GM12878 (cell line): ENCODE results near the gene SPRR5. TPM values are rescaled to one million over a fixed set of nuclear protein-coding genes. Genes with fewer than 3 reads are reported as not detected.

Source experiments
- ATAC-seq: fragments of 200-7000 bp; cut with Tn5 transposase; 3 replicates; pipeline ENCODE4 v1.9.1; 2020; ENCODE audit warnings: mild to moderate bottlenecking, moderate library complexity
- BruUV-seq: library from RNA; stranded (reverse); fragments of 400-500 nt; replicated peaks from 2 replicates; lab custom pipeline; 2021; lab: Mats Ljungman, UMichigan
- CTCF ChIA-PET: fragments of 300-600 bp; sonication (Branson Sonifier 250); formaldehyde crosslinking; extraction: SDS; loops from one replicate; lab custom pipeline; 2021; ENCODE audit warnings: inconsistent platforms; lab: Yijun Ruan, JAX
- POLR2A ChIA-PET: fragments of 350-600 bp; formaldehyde crosslinking; extraction: SDS; loops from one replicate; lab custom pipeline; 2021; ENCODE audit warnings: inconsistent platforms; lab: Charles Lee
- RAD21 ChIA-PET: fragments of 300-600 bp; sonication (Branson Sonifier 250); formaldehyde crosslinking; loops from one replicate; lab custom pipeline; 2023; ENCODE audit warnings: antibody characterized with exemption; ENCODE audit not compliant: unreplicated experiment; lab: Charles Lee
- SMC1A ChIA-PET: fragments of 300-600 bp; sonication (Branson Sonifier 250); formaldehyde crosslinking; loops from one replicate; lab custom pipeline; 2023; ENCODE audit not compliant: unreplicated experiment, uncharacterized antibody; lab: Charles Lee
- DNase-seq: peaks from one replicate; pipeline ENCODE4 v3.0.0-alpha.2; 2011; ENCODE audit warnings: low read depth, low spot score
- FAIRE-seq: peaks from 3 replicates; lab custom pipeline; 2011; peaks lifted over from hg19 to GRCh38; lab: Jason Lieb, UNC
- H2AFZ ChIP-seq: 2 replicates; pipeline ENCODE4 v1.6.0; 2011; ENCODE audit warnings: low read depth, low read length, control low read depth; ENCODE audit not compliant: control insufficient read depth
- H3K27ac ChIP-seq: 2 replicates; pipeline ENCODE4 v1.5.1; 2011; ENCODE audit warnings: control low read depth; ENCODE audit not compliant: control insufficient read depth, insufficient read depth
- H3K27me3 ChIP-seq, 2 experiments: replicated peaks in 1 of 2; 2 replicates each; pipeline versions ENCODE4 v1.6.0 to v1.6.1; 2011; ENCODE audit warnings: low read length in 1 of 2; ENCODE audit not compliant: control insufficient read depth in 2 of 2, insufficient read depth in 2 of 2
- H3K36me3 ChIP-seq, 2 experiments: 2 replicates each; pipeline ENCODE4 v1.5.1; 2011; ENCODE audit warnings: low read length in 1 of 2; ENCODE audit not compliant: control insufficient read depth in 2 of 2, insufficient read depth in 2 of 2
- H3K4me1 ChIP-seq: 2 replicates; pipeline ENCODE4 v1.6.1; 2011; ENCODE audit warnings: mild to moderate bottlenecking, low read length, moderate library complexity, mixed read lengths; ENCODE audit not compliant: control insufficient read depth, insufficient read depth
- H3K4me2 ChIP-seq: 2 replicates; pipeline ENCODE4 v1.6.0; 2011; ENCODE audit warnings: control low read depth; ENCODE audit not compliant: control insufficient read depth, insufficient read depth
- H3K4me3 ChIP-seq: fragments of 200-600 bp; sonication (generic); 2 replicates; pipeline ENCODE4 v1.5.1; 2016
- H3K79me2 ChIP-seq: 2 replicates; pipeline ENCODE4 v1.6.0; 2011; ENCODE audit warnings: low read length; ENCODE audit not compliant: control insufficient read depth, insufficient read depth
- H3K9ac ChIP-seq: 2 replicates; pipeline ENCODE4 v1.8.0; 2011; ENCODE audit warnings: low read length, control low read depth, mixed read lengths; ENCODE audit not compliant: control insufficient read depth, insufficient read depth
- H3K9me3 ChIP-seq: replicated peaks from 3 replicates; pipeline ENCODE4 v1.5.1; 2011; ENCODE audit warnings: mild to moderate bottlenecking, low read length; ENCODE audit not compliant: control insufficient read depth, insufficient read depth
- H4K20me1 ChIP-seq: 2 replicates; pipeline ENCODE4 v1.6.0; 2011; ENCODE audit not compliant: control insufficient read depth, insufficient read depth
- EED ChIP-seq: sonication (generic); IDR thresholded peaks from 2 replicates; pipeline ENCODE4 v1.6.1; 2016; ENCODE audit warnings: antibody characterized with exemption, low read depth
- LARP7 ChIP-seq: fragments of 450-650 bp; IDR thresholded peaks from 2 replicates; pipeline ENCODE4 v1.6.1; 2017; ENCODE audit warnings: mild to moderate bottlenecking
- ZNF592 ChIP-seq: fragments of 450-650 bp; IDR thresholded peaks from 2 replicates; pipeline ENCODE4 v1.6.1; 2017; ENCODE audit warnings: mild to moderate bottlenecking, moderate library complexity
- ZSCAN29 ChIP-seq: fragments of 450-650 bp; IDR thresholded peaks from 2 replicates; pipeline ENCODE4 v1.6.1; 2017; ENCODE audit warnings: mild to moderate bottlenecking, moderate library complexity
- WGBS: methylation state at CpG from one replicate; pipeline ENCODE4 v1.1.6; 2016; ENCODE audit warnings: low lambda C conversion rate; ENCODE audit not compliant: insufficient replicate concordance, insufficient coverage; ENCODE audit errors: missing lambda C conversion rate; 5-methylcytosine and 5-hydroxymethylcytosine counted together
- in situ Hi-C: fragments of 300-500 bp; cut with MboI; formaldehyde crosslinking; loops from 9 replicates; pipeline ENCODE4 v1.14.3; 2018; ENCODE audit warnings: mixed read lengths
- intact Hi-C: fragments of 100-400 bp; cut with micrococcal nuclease; formaldehyde crosslinking; loops from one replicate; pipeline ENCODE4 v1.14.2; 2022; ENCODE audit not compliant: unreplicated experiment
- polyA plus RNA-seq, 11 experiments: library from polyadenylated mRNA; depleted of rRNA in 4 of 11; unstranded in 6 of 11; stranded (reverse) in 5 of 11; fragments of >200 nt; fragmentation: Nextera tagmentation in 4 of 11; fragmentation: Illumina TruSeq in 1 of 11; extraction: Ambion mirVana in 4 of 11; extraction: Trizol in 1 of 11; gene quantifications; 1 replicate in 1 of 11; 2 replicates in 10 of 11; pipeline versions ENCODE4 v1.2.1 to v1.2.3, GENCODE V29; 2011 to 2016; ENCODE audit warnings: inconsistent platforms in 2 of 11, missing spikeins in 2 of 11, low read depth in 1 of 11
- total RNA-seq, 4 experiments: library from RNA; depleted of rRNA in 3 of 4; stranded (reverse); fragments of >200 nt in 3 of 4; fragmentation: Illumina TruSeq in 1 of 4; extraction: Trizol in 1 of 4; gene quantifications; 2 replicates each; pipeline versions ENCODE4 v1.2.1 to v1.2.3, GENCODE V29; 2013 to 2021

SPRR5 gene
- total and polyA plus RNA-seq, 10 of the 15 experiments (the other 5 are each of a cell fraction or from before 2014, with no cell fraction given), result not detected

DNA sequence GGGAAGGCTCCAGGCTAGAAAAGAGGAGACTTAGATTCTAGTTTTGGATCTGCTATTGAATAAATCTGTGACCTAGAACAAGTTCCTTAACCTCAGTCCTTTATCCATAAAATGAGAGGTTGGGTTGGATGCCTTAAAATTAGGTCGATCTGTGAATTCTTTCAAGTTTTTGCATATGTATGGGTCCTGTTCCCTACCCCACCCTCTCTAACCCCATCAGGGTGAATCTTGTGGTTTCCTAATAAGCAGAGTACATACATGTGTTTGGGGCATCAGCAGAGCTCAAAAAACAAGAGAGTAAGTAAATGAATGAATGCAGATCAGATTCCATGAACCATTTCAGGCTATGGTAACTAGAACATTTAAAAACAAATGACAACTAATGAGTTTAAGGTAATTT lies 29.7 kb downstream of the SPRR5 start:
- no peak overlapping the region for H2AFZ ChIP-seq
- TF ChIP-seq EED (no peak), ZNF592 (no peak), LARP7 (no peak), ZSCAN29 (no peak)
- TF ChIP-seq, all 136 proteins: peak for 0
- Histone ChIP-seq H3K4me3 (no peak overlapping the region), H4K20me1 (no peaks in the 10 kb centered on the region; the same call in 1 of the 2 replicates), H3K27me3 (no peaks in the 10 kb centered on the region), H3K79me2 (no peaks in the 10 kb centered on the region), H3K4me2 (no peak overlapping the region), H3K9me3 (no peaks in the 10 kb centered on the region), H3K9ac (no peak overlapping the region), H3K4me1 (no peaks in the 10 kb centered on the region), H3K27ac (no peak overlapping the region), H3K36me3 (no peaks in the 10 kb centered on the region)
- in situ Hi-C loops, result no loop called here
- BruUV-seq, result no TSS peak
- ATAC-seq, result no peak
- 0% methylated on average over 1 of the region's 1 CpG for WGBS
- FAIRE-seq, result no peak
- RAD21 ChIA-PET, result no interaction called here
- intact Hi-C loops, result no loop called here
- CTCF ChIA-PET, result interaction anchor here (0.7 kb wide), 1 partner anchor 535 kb away, joined by 3 read pairs; no protein-coding TSS in a partner anchor
- SMC1A ChIA-PET, result interaction anchor here (0.9 kb wide), 1 partner anchor 15 kb away, joined by 4 read pairs; no protein-coding TSS in a partner anchor
- no peak for DNase-seq
- POLR2A ChIA-PET, result no interaction called here
